GM23338 (cell line): ENCODE results near the gene DNAAF3. TPM values are rescaled to one million over a fixed set of nuclear protein-coding genes. Genes with fewer than 3 reads are reported as not detected.

Experiments
- ATAC-seq: fragments of 200-7000 bp; cut with Tn5 transposase; 3 replicates; pipeline ENCODE4 v1.9.1; 2020
- DNase-seq: peaks from one replicate; pipeline ENCODE4 v3.0.0-alpha.2; 2015; ENCODE audit warnings: low spot score
- H2AFZ ChIP-seq: fragments of 200-600 bp; sonication (generic); 2 replicates; pipeline ENCODE4 v1.8.0; 2016; ENCODE audit warnings: antibody characterized with exemption, mild to moderate bottlenecking, moderate library complexity
- H3F3A ChIP-seq: fragments of 200-600 bp; sonication (generic); replicated peaks from 2 replicates; pipeline ENCODE4 v1.8.0; 2017; ENCODE audit warnings: antibody characterized with exemption, mixed run types, low read depth
- H3K27ac ChIP-seq: fragments of 200-600 bp; sonication (generic); 2 replicates; pipeline ENCODE4 v1.6.1; 2016; ENCODE audit warnings: low read depth
- H3K27me3 ChIP-seq: fragments of 200-600 bp; sonication (generic); 2 replicates; pipeline ENCODE4 v1.8.0; 2016; ENCODE audit warnings: mild to moderate bottlenecking, mixed run types, moderate library complexity; ENCODE audit not compliant: insufficient read depth
- H3K36me3 ChIP-seq: fragments of 200-600 bp; sonication (generic); 2 replicates; pipeline ENCODE4 v1.8.0; 2016; ENCODE audit warnings: mild to moderate bottlenecking; ENCODE audit not compliant: insufficient read depth
- H3K4me1 ChIP-seq: fragments of 200-600 bp; sonication (generic); 2 replicates; pipeline ENCODE4 v1.8.0; 2016; ENCODE audit warnings: mild to moderate bottlenecking, moderate library complexity; ENCODE audit not compliant: insufficient read depth
- H3K4me2 ChIP-seq: fragments of 200-600 bp; sonication (generic); 2 replicates; pipeline ENCODE4 v1.7.1; 2017; ENCODE audit warnings: mixed run types
- H3K4me3 ChIP-seq: fragments of 200-600 bp; sonication (generic); 2 replicates; pipeline ENCODE4 v1.6.1; 2016; ENCODE audit warnings: mixed run types
- H3K79me2 ChIP-seq: fragments of 200-600 bp; sonication (generic); replicated peaks from 2 replicates; pipeline ENCODE4 v1.8.0; 2017; ENCODE audit warnings: mild to moderate bottlenecking; ENCODE audit not compliant: insufficient read depth
- H3K9me2 ChIP-seq: fragments of 200-600 bp; sonication (generic); 2 replicates; pipeline ENCODE4 v1.8.0; 2017; ENCODE audit not compliant: insufficient read depth
- H4K20me1 ChIP-seq: fragments of 200-600 bp; sonication (generic); replicated peaks from 2 replicates; pipeline ENCODE4 v1.8.0; 2017; ENCODE audit warnings: mild to moderate bottlenecking; ENCODE audit not compliant: insufficient read depth
- H3K27ac Mint-ChIP-seq: 2 replicates; pipeline ENCODE4 v1.8.0; 2020; ENCODE audit warnings: inconsistent platforms, mild to moderate bottlenecking, moderate library complexity, mixed read lengths
- H3K27me3 Mint-ChIP-seq: 3 replicates; pipeline ENCODE4 v1.8.0; 2022; ENCODE audit warnings: low read depth, mild to moderate bottlenecking, moderate library complexity, mixed read lengths, inconsistent platforms; ENCODE audit not compliant: insufficient read depth, poor library complexity
- H3K36me3 Mint-ChIP-seq: 3 replicates; pipeline ENCODE4 v1.8.0; 2021; ENCODE audit warnings: low read depth, mild to moderate bottlenecking, inconsistent platforms, moderate library complexity, mixed read lengths
- H3K4me1 Mint-ChIP-seq: 3 replicates; pipeline ENCODE4 v1.8.0; 2020; ENCODE audit warnings: mild to moderate bottlenecking, inconsistent platforms, mixed read lengths
- H3K4me3 Mint-ChIP-seq: 3 replicates; pipeline ENCODE4 v1.8.0; 2021; ENCODE audit warnings: moderate library complexity, mild to moderate bottlenecking, inconsistent platforms, mixed read lengths
- H3K9me3 Mint-ChIP-seq: 3 replicates; pipeline ENCODE4 v1.8.0; 2020; ENCODE audit warnings: moderate library complexity, mild to moderate bottlenecking, inconsistent platforms, mixed read lengths
- EZH2 ChIP-seq: fragments of 200-600 bp; sonication (generic); IDR thresholded peaks from one replicate; pipeline ENCODE4 v1.8.0; 2017; ENCODE audit warnings: antibody characterized with exemption, mild to moderate bottlenecking, low read depth; ENCODE audit not compliant: unreplicated experiment
- JUNB ChIP-seq: IDR thresholded peaks from one replicate; pipeline ENCODE4 v1.6.1; 2016; ENCODE audit warnings: antibody characterized with exemption; ENCODE audit not compliant: unreplicated experiment
- NANOG ChIP-seq: IDR thresholded peaks from 2 replicates; pipeline ENCODE4 v1.6.1; 2016; ENCODE audit warnings: antibody characterized with exemption, borderline replicate concordance
- POLR2AphosphoS5 ChIP-seq: IDR thresholded peaks from 2 replicates; pipeline ENCODE4 v1.6.1; 2016; ENCODE audit warnings: antibody characterized with exemption, low read depth
- ZNF114 ChIP-seq: fragments of 250-450 bp; sonication (Bioruptor Pico); IDR thresholded peaks from 2 replicates; pipeline ENCODE4 v1.5.0; 2020; ENCODE audit warnings: mild to moderate bottlenecking, moderate library complexity
- polyA plus RNA-seq: library from polyadenylated mRNA; unstranded; fragments of >200 nt; fragmentation: Nextera tagmentation; extraction: Ambion mirVana; gene quantifications from 2 replicates; pipeline ENCODE4 v1.2.1, GENCODE V29; 2016
- total RNA-seq: library from RNA; depleted of rRNA; stranded (reverse); fragments of >200 nt; shearing (Covaris generic); gene quantifications from 2 replicates; pipeline ENCODE4 v1.2.3, GENCODE V29; 2014
- TF ChIP-seq, protein P1 (sequence below): IDR thresholded peaks from one replicate; pipeline ENCODE4 v1.6.1; 2018; ENCODE audit warnings: antibody characterized with exemption; ENCODE audit not compliant: unreplicated experiment
- TF ChIP-seq, protein P2 (sequence below): fragments of 250-450 bp; sonication (Bioruptor Pico); IDR thresholded peaks from 2 replicates; pipeline ENCODE4 v1.5.0; 2020; ENCODE audit warnings: mild to moderate bottlenecking, moderate library complexity
- TF ChIP-seq, protein P3 (sequence below): IDR thresholded peaks from 2 replicates; pipeline ENCODE4 v1.6.1; 2016; ENCODE audit warnings: antibody characterized with exemption

The DNAAF3 gene
- total and polyA plus RNA-seq, 2 experiments from 2014 or later: 8.5 to 9.0 TPM

DNA sequence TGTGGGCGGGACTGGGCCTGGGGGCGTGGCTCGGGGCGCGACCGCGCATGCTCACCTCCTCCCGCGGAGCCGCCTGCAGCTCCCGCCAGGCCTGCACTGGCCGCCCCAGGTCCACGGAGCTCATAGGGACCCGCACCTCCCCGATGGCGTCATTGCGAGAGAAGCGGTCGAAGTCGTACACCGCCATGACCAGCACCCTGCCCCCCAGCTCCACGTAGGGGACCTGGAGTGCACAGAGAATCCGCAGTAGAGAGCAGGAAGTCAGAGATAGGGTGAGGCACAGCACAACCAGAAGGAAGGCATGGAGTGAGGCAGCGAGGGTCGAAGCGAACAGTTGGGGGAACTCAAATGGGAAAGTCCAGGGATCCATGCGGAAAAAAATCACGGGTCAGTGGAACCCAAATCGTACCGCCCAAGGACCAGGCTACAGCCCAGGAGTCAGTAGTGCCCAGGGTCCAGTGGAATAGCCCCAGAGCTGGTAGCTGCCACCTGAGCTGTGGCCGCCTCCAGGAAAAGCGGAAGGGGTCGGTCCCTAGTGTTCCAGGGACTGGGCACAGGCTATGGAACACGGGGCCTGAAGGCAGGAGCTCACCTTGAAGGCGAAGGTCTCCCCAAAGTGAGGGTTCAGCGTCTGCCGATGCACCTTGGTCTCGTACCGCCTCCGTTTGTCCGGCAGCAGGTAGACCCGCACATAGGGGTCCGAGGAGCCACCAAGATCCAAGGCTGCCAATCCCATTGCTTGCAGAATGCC is 8.9 kb upstream of the DNAAF3 start:
- DNase-seq: peak; percentile 66
- Mint-ChIP-seq H3K27ac (no peak overlapping the region), H3K4me3 (peak overlapping the region; percentile 31; the same call in 1 of the 3 replicates), H3K9me3 (peaks cover 10% of the 10 kb centered on the region; the same call in 2 of the 3 replicates), H3K27me3 (peaks cover 46% of the 10 kb centered on the region), H3K4me1 (peaks cover 32% of the 10 kb centered on the region), H3K36me3 (no peaks in the 10 kb centered on the region; the same call in 2 of the 3 replicates)
- peak; percentile 68 for TF ChIP-seq POLR2AphosphoS5
- no peak for TF ChIP-seq JUNB
- Histone ChIP-seq H3K4me2 (peak overlapping the region; percentile 96; the same call in 1 of the 2 replicates), H4K20me1 (no peaks in the 10 kb centered on the region), H3K79me2 (no peaks in the 10 kb centered on the region), H3F3A (peaks cover 14% of the 10 kb centered on the region; the same call in 1 of the 2 replicates), H3K4me3 (peak overlapping the region; percentile 85), H3K4me1 (peaks cover 12% of the 10 kb centered on the region; the same call in 1 of the 2 replicates), H2AFZ (0 out of 2 replicates have a peak overlapping the region, but pooled peaks have one; percentile 47), H3K27me3 (peaks cover 59% of the 10 kb centered on the region), H3K9me2 (0 out of 2 replicates have a peak, but pooled peaks cover 3% of the 10 kb centered on the region), H3K36me3 (no peaks in the 10 kb centered on the region), H3K27ac (no peak overlapping the region)
- peak; percentile 19 for ATAC-seq

DNA sequence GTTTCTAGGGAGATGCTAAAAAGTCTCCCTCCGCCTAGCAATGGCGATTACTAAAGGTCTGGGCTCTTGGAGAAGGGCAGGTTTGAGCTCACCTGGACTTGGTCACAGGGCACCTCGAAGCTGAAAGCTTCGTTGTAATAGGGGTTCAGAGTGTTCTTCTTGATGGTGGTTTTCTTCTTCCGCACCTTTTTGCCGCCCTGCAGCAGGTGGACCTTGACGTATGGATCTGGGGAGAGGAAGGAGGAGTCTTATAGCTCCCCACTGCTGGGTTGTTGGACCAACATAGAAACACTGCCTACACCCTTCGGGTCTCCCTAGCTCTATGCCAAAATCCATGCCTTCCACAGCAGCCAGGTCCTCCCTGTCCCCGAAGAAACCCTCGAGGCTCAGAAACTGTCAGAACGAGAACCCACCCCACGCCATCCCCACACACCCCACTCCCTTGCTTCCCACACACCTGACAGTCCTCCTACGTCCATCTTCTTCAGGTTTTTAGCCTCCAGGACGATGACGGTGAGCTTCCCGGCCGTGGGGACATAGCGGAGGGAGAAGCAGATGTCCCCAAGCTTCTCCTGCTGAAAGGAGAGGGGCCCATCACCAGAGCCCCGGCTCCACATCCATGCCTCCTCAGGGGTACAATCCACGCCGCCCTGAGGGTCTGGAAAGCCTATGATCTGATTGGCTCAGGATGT is 8.2 kb upstream of the DNAAF3 start:
- Histone ChIP-seq H3F3A (peaks cover 12% of the 10 kb centered on the region; the same call in 1 of the 2 replicates), H3K4me1 (peaks cover 9% of the 10 kb centered on the region; the same call in 1 of the 2 replicates), H4K20me1 (no peaks in the 10 kb centered on the region), H3K79me2 (no peaks in the 10 kb centered on the region), H3K27me3 (peaks cover 64% of the 10 kb centered on the region), H3K4me2 (peak overlapping the region; percentile 96), H3K9me2 (0 out of 2 replicates have a peak, but pooled peaks cover 3% of the 10 kb centered on the region), H2AFZ (peak overlapping the region; percentile 74; the same call in 1 of the 2 replicates), H3K27ac (no peak overlapping the region), H3K4me3 (peak overlapping the region; percentile 85), H3K36me3 (no peaks in the 10 kb centered on the region)
- H3K4me1 Mint-ChIP-seq: peaks cover 28% of the 10 kb centered on the region
- DNase-seq (no peak), ATAC-seq (no peak)
- peaks cover 10% of the 10 kb centered on the region; the same call in 2 of the 3 replicates for H3K9me3 Mint-ChIP-seq
- H3K27me3 Mint-ChIP-seq: peaks cover 40% of the 10 kb centered on the region
- H3K4me3 Mint-ChIP-seq: peak overlapping the region; percentile 77
- no peaks in the 10 kb centered on the region; the same call in 2 of the 3 replicates for H3K36me3 Mint-ChIP-seq
- no peak overlapping the region for H3K27ac Mint-ChIP-seq
- TF ChIP-seq, protein P1, sequence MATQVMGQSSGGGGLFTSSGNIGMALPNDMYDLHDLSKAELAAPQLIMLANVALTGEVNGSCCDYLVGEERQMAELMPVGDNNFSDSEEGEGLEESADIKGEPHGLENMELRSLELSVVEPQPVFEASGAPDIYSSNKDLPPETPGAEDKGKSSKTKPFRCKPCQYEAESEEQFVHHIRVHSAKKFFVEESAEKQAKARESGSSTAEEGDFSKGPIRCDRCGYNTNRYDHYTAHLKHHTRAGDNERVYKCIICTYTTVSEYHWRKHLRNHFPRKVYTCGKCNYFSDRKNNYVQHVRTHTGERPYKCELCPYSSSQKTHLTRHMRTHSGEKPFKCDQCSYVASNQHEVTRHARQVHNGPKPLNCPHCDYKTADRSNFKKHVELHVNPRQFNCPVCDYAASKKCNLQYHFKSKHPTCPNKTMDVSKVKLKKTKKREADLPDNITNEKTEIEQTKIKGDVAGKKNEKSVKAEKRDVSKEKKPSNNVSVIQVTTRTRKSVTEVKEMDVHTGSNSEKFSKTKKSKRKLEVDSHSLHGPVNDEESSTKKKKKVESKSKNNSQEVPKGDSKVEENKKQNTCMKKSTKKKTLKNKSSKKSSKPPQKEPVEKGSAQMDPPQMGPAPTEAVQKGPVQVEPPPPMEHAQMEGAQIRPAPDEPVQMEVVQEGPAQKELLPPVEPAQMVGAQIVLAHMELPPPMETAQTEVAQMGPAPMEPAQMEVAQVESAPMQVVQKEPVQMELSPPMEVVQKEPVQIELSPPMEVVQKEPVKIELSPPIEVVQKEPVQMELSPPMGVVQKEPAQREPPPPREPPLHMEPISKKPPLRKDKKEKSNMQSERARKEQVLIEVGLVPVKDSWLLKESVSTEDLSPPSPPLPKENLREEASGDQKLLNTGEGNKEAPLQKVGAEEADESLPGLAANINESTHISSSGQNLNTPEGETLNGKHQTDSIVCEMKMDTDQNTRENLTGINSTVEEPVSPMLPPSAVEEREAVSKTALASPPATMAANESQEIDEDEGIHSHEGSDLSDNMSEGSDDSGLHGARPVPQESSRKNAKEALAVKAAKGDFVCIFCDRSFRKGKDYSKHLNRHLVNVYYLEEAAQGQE: no peak
- TF ChIP-seq POLR2AphosphoS5 (no peak), ZNF114 (CRISPR knock-in tag) (no peak), EZH2 (no peak), NANOG (no peak)
- TF ChIP-seq, protein P2, sequence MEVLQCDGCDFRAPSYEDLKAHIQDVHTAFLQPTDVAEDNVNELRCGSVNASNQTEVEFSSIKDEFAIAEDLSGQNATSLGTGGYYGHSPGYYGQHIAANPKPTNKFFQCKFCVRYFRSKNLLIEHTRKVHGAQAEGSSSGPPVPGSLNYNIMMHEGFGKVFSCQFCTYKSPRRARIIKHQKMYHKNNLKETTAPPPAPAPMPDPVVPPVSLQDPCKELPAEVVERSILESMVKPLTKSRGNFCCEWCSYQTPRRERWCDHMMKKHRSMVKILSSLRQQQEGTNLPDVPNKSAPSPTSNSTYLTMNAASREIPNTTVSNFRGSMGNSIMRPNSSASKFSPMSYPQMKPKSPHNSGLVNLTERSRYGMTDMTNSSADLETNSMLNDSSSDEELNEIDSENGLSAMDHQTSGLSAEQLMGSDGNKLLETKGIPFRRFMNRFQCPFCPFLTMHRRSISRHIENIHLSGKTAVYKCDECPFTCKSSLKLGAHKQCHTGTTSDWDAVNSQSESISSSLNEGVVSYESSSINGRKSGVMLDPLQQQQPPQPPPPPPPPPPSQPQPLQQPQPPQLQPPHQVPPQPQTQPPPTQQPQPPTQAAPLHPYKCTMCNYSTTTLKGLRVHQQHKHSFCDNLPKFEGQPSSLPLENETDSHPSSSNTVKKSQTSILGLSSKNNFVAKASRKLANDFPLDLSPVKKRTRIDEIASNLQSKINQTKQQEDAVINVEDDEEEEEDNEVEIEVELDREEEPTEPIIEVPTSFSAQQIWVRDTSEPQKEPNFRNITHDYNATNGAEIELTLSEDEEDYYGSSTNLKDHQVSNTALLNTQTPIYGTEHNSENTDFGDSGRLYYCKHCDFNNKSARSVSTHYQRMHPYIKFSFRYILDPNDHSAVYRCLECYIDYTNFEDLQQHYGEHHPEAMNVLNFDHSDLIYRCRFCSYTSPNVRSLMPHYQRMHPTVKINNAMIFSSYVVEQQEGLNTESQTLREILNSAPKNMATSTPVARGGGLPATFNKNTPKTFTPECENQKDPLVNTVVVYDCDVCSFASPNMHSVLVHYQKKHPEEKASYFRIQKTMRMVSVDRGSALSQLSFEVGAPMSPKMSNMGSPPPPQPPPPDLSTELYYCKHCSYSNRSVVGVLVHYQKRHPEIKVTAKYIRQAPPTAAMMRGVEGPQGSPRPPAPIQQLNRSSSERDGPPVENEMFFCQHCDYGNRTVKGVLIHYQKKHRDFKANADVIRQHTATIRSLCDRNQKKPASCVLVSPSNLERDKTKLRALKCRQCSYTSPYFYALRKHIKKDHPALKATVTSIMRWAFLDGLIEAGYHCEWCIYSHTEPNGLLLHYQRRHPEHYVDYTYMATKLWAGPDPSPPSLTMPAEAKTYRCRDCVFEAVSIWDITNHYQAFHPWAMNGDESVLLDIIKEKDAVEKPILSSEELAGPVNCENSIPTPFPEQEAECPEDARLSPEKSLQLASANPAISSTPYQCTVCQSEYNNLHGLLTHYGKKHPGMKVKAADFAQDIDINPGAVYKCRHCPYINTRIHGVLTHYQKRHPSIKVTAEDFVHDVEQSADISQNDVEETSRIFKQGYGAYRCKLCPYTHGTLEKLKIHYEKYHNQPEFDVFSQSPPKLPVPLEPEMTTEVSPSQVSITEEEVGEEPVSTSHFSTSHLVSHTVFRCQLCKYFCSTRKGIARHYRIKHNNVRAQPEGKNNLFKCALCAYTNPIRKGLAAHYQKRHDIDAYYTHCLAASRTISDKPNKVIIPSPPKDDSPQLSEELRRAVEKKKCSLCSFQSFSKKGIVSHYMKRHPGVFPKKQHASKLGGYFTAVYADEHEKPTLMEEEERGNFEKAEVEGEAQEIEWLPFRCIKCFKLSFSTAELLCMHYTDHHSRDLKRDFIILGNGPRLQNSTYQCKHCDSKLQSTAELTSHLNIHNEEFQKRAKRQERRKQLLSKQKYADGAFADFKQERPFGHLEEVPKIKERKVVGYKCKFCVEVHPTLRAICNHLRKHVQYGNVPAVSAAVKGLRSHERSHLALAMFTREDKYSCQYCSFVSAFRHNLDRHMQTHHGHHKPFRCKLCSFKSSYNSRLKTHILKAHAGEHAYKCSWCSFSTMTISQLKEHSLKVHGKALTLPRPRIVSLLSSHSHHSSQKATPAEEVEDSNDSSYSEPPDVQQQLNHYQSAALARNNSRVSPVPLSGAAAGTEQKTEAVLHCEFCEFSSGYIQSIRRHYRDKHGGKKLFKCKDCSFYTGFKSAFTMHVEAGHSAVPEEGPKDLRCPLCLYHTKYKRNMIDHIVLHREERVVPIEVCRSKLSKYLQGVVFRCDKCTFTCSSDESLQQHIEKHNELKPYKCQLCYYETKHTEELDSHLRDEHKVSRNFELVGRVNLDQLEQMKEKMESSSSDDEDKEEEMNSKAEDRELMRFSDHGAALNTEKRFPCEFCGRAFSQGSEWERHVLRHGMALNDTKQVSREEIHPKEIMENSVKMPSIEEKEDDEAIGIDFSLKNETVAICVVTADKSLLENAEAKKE (CRISPR knock-in tag): no peak
- TF ChIP-seq, protein P3, sequence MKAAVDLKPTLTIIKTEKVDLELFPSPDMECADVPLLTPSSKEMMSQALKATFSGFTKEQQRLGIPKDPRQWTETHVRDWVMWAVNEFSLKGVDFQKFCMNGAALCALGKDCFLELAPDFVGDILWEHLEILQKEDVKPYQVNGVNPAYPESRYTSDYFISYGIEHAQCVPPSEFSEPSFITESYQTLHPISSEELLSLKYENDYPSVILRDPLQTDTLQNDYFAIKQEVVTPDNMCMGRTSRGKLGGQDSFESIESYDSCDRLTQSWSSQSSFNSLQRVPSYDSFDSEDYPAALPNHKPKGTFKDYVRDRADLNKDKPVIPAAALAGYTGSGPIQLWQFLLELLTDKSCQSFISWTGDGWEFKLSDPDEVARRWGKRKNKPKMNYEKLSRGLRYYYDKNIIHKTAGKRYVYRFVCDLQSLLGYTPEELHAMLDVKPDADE: no peak
